ENCODE measurements around the gene ACSS2. TPM values are rescaled to one million over a fixed set of nuclear protein-coding genes. Genes with fewer than 3 reads are reported as not detected.
A peak's percentile ranks its signal among the peaks of the same experiment; 100 is the strongest.

The ACSS2 gene
- total RNA-seq, 1 donor from 2014 or later, result 83.1 TPM

DNA sequence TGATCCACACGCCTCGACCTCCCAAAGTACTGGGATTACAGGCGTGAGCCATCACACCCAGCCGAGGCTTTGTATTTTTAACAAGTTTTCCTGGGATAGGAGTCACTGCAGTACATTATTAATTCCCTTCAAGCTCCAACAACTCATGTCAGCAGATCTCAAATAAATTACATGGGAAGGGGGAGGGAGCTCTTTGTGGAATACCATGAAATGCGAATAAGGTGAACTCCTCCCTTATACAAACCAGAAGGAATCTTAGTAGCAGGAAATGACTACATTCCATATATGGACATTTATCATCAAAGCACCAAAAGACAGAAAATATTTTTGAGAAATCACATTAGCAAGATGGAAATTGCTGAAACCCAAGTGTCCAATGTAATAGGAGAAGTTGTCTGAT, 76.3 kb downstream of the ACSS2 start:
- ATAC-seq, result peak; percentile 24

- ATAC-seq, result no peak
These were observed 77.5 kb downstream of the ACSS2 start for GRCh38 chr20:34953960-34954359.

DNA sequence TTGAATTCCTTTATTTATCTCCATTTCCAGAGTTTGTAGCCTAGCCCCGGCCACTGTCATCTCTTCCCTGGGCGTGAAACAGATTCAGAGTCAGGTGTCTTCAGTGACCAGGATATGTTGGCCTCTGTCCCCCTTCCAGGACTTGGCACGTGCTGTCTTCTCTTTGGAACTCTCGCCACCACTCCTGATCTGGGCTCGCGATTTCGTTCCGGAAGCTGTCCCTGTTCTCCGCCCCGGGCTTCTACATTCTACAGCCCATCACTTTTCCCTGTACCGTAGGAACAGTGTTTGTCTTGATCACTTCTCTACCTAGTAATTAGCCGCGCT, 78.5 kb downstream of the ACSS2 start:
- ATAC-seq, result peak; percentile 11

GRCh38 chr20:34955231-34956040, 79.0 kb downstream of the ACSS2 start, which contains the start of the genes GSS and MYH7B:
Gene GSS (minus strand): TSS chr20:34955806. CDS start chr20:34951852, 3,954 bp downstream.
Gene MYH7B (plus strand): TSS chr20:34955868. CDS start chr20:34978006, 22,138 bp downstream.
- ATAC-seq, result peak; percentile 93

GRCh38 chr20:34956041-34956458, 79.6 kb downstream of the ACSS2 start:
- no peak for ATAC-seq

DNA sequence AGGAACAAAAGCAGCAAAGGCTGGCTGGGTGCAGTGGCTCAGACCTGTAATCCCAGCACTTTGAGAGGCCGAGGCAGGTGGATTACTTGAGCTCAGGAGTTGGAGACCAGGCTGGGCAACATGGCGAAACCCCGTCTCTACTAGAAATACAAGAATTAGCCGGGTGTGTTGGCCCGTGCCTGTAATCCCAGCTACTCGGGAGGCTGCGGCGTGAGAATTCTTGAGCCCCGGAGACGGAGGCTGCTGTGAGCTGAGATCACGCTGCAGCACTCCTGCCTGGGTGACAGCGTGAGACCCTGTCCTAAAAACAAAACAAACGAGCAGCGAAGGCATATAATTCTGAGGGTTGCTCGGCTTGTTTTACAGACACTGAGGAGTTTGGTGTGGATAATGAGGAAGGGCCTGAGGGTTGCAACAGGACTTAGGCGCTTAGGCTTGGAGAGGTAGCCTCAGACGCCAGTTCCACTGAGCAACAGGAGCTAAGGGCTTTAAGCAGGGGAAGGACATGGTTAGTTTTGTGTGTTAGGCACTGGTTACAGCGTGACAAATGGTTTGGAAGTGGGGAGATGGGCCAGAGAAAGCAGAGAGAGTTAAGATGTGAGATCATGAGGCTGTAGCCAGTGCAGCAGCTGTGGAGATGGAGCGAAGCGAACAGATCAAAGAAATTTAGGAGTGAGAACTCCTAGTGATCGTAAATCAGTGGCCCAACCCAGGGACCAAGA, 80.5 kb downstream of the ACSS2 start:
- no peak for ATAC-seq

- ATAC-seq, result no peak
These were observed 88.1 kb downstream of the ACSS2 start for GRCh38 chr20:34964486-34964885.

DNA sequence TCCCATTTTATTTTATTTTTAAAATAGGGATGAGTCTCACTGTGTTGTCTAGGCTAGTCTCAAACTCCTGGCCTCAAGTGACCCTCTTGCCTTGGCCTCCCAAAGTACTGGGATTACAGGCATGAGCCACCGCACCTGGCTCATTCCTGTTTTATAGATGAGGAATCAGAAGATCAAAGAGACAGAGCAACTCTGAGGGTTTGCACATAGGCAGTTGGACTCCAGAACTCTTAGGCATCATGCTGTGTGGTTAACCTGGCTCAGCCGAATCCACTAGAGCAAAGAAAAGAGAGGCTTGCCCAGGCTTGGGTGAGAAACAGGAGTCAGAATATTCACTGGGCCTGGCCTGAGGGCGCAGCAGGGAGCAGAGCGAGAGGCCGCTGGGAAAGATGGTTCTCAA, 88.6 kb downstream of the ACSS2 start:
- no peak for ATAC-seq

DNA sequence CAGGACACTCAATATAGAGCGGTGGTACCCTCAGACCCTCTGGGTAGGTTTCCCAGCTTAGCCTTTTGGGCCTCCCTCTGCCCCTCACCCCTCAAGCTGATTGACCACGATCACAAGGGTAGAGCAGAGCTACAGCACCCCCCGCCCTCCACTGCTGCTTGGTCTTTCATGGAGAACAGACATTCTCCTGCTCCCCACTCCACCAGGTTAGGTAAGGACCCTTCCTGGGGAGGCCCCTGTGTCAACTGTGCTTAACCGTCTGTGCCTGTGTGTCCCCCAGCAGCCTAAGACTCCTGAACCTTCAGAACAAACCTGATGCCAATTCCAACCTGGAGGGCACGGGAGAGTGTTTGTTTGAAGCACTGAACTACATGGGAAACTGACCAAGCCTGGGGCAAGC, 91.0 kb downstream of the ACSS2 start:
- ATAC-seq, result no peak

- peak; percentile 63 for ATAC-seq
These were observed 91.8 kb downstream of the ACSS2 start for GRCh38 chr20:34968042-34968775.

GRCh38 chr20:34970193-34970840, 93.9 kb downstream of the ACSS2 start:
- no peak for ATAC-seq

GRCh38 chr20:34970846-34971560, 94.6 kb downstream of the ACSS2 start:
- ATAC-seq, result no peak

- ATAC-seq, result no peak
These were observed 95.3 kb downstream of the ACSS2 start for GRCh38 chr20:34971561-34972235.

DNA sequence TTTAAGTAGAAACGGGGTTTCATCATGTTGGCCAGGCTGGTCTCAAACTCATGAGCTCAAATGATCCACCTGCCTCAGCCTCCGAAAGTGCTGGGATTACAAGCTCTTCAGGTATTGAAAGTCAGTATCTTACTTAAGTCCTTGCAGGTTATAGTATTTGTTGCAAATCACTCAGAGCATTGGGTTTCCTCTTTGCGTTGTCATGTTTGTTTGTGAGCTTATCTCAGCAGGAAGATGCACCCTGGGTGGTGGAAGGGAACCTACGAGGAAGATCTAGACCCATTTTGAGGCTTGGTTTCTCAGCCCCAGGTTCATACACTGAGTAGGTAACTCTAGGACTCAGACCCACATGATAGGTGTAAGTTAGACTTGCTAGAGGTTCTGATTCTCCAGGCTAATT, 97.8 kb downstream of the ACSS2 start:
- ATAC-seq, result no peak

GRCh38 chr20:34976286-34976685, 99.9 kb downstream of the ACSS2 start:
- ATAC-seq, result no peak

Other genes starting within 250 kb of the ACSS2 start
- 15.5 TPM for gene PIGU, start 199.5 kb upstream of the ACSS2 start, total RNA-seq
- gene TP53INP2, start 172.3 kb upstream of the ACSS2 start, total RNA-seq, result 34.1 TPM
- gene NCOA6, start 51.0 kb upstream of the ACSS2 start, total RNA-seq, result 23.1 TPM
- gene GGT7, start 3.8 kb upstream of the ACSS2 start, total RNA-seq, result 5.1 TPM
- 56.9 TPM for gene GSS, start 79.2 kb downstream of the ACSS2 start, total RNA-seq
- not detected for gene MYH7B, start 79.3 kb downstream of the ACSS2 start, total RNA-seq
- gene TRPC4AP, start 216.2 kb downstream of the ACSS2 start, total RNA-seq, result 29.8 TPM